HG02981 (cell line): ENCODE data around the gene PTGDR2.

ENCODE experiments used
- ATAC-seq: cut with Tn5 transposase; IDR thresholded peaks from one replicate; pipeline ENCODE4 v1.9.1; 2021; ENCODE audit warnings: mild to moderate bottlenecking, moderate library complexity; ENCODE audit not compliant: unreplicated experiment

The PTGDR2 gene

GRCh38 chr11:60874421-60875365 lies 18.9 kb upstream of the PTGDR2 start:
- ATAC-seq: no peak

- ATAC-seq: no peak
Observed at GRCh38 chr11:60873533-60873932, 17.8 kb upstream of the PTGDR2 start.

GRCh38 chr11:60872961-60873524 lies 17.3 kb upstream of the PTGDR2 start:
- ATAC-seq: no peak

- ATAC-seq: no peak
Observed at GRCh38 chr11:60872124-60872960, 16.6 kb upstream of the PTGDR2 start.

- ATAC-seq: no peak
Observed at GRCh38 chr11:60871378-60872061, 15.8 kb upstream of the PTGDR2 start.

GRCh38 chr11:60870733-60871377 lies 15.1 kb upstream of the PTGDR2 start:
- ATAC-seq: no peak

GRCh38 chr11:60870276-60870675 lies 14.5 kb upstream of the PTGDR2 start:
- ATAC-seq: no peak

GRCh38 chr11:60869451-60869825 lies 13.7 kb upstream of the PTGDR2 start:
- no peak for ATAC-seq

GRCh38 chr11:60868682-60869450 lies 13.1 kb upstream of the PTGDR2 start:
- ATAC-seq: no peak

GRCh38 chr11:60867871-60868681 lies 12.3 kb upstream of the PTGDR2 start:
- ATAC-seq: no peak

- ATAC-seq: no peak
Observed at GRCh38 chr11:60866911-60867870, 11.4 kb upstream of the PTGDR2 start, which contains the start of gene ZP1. TSS of gene ZP1 (plus strand) at chr11:60867542. CDS start at chr11:60867562, 20 bp downstream.

- no peak for ATAC-seq
Observed at GRCh38 chr11:60864856-60865513, 9.2 kb upstream of the PTGDR2 start.

- no peak for ATAC-seq
Observed at GRCh38 chr11:60863550-60864521, 8.1 kb upstream of the PTGDR2 start.

GRCh38 chr11:60862171-60862570 lies 6.4 kb upstream of the PTGDR2 start:
- no peak for ATAC-seq

GRCh38 chr11:60860943-60861342 lies 5.2 kb upstream of the PTGDR2 start:
- ATAC-seq: no peak
